ENCODE measurements around the gene SLC10A2. TPM values are rescaled to one million over a fixed set of nuclear protein-coding genes. Genes with fewer than 3 reads are reported as not detected.

SLC10A2 gene
- polyA plus RNA-seq, 3 donors from 2014 or later: not detected

GRCh38 chr13:103078158-103078557 is 11.9 kb upstream of the SLC10A2 start:
- Mint-ChIP-seq H3K4me1 (no peaks in the 10 kb centered on the region), H3K36me3 (no peaks in the 10 kb centered on the region), H3K27ac (no peak overlapping the region), H3K27me3 (ENCODE audit: low read depth in 3 of 3) (peaks cover 0 to 5% (median 2%) of the 10 kb centered on the region in 3 donors), H3K4me3 (no peak overlapping the region), H3K9me3 (peaks cover 0 to 6% (median 0%) of the 10 kb centered on the region in 6 donors)
- no peak for DNase-seq

GRCh38 chr13:103068836-103069235 is 2.6 kb upstream of the SLC10A2 start:
- H3K4me1 Mint-ChIP-seq: no peaks in the 10 kb centered on the region
- H3K27ac Mint-ChIP-seq: no peak overlapping the region
- H3K27me3 Mint-ChIP-seq (ENCODE audit: low read depth in 3 of 3): no peaks in the 10 kb centered on the region
- H3K36me3 Mint-ChIP-seq: peaks cover 0 to 2% (median 0%) of the 10 kb centered on the region in 3 donors
- H3K4me3 Mint-ChIP-seq: no peak overlapping the region
- H3K9me3 Mint-ChIP-seq: peaks cover 0 to 12% (median 1%) of the 10 kb centered on the region in 6 donors
- no peak for DNase-seq

- DNase-seq: no peak
- no peaks in the 10 kb centered on the region for H3K4me1 Mint-ChIP-seq
- peaks cover 0 to 12% (median 3%) of the 10 kb centered on the region in 6 donors for H3K9me3 Mint-ChIP-seq
- H3K36me3 Mint-ChIP-seq: peaks cover 0 to 2% (median 0%) of the 10 kb centered on the region in 3 donors
- no peak overlapping the region for H3K4me3 Mint-ChIP-seq
- no peaks in the 10 kb centered on the region for H3K27me3 Mint-ChIP-seq (ENCODE audit: low read depth in 3 of 3)
- H3K27ac Mint-ChIP-seq: no peak overlapping the region
Observed at GRCh38 chr13:103067751-103068555, 1.7 kb upstream of the SLC10A2 start.

GRCh38 chr13:103066781-103067345 is 646 bp upstream of the SLC10A2 start:
- no peak for DNase-seq
- H3K27me3 Mint-ChIP-seq (ENCODE audit: low read depth in 3 of 3): no peaks in the 10 kb centered on the region
- no peak overlapping the region for H3K4me3 Mint-ChIP-seq
- peaks cover 0 to 12% (median 3%) of the 10 kb centered on the region in 6 donors for H3K9me3 Mint-ChIP-seq
- peaks cover 0 to 2% (median 0%) of the 10 kb centered on the region in 3 donors for H3K36me3 Mint-ChIP-seq
- H3K4me1 Mint-ChIP-seq: no peaks in the 10 kb centered on the region
- no peak overlapping the region for H3K27ac Mint-ChIP-seq

- H3K4me1 Mint-ChIP-seq: no peaks in the 10 kb centered on the region
- peaks cover 0 to 17% (median 8%) of the 10 kb centered on the region in 6 donors for H3K9me3 Mint-ChIP-seq
- peaks cover 0 to 2% (median 0%) of the 10 kb centered on the region in 3 donors for H3K27me3 Mint-ChIP-seq (ENCODE audit: low read depth in 3 of 3)
- no peak for DNase-seq
- H3K36me3 Mint-ChIP-seq: no peaks in the 10 kb centered on the region
- H3K27ac Mint-ChIP-seq: no peak overlapping the region
- H3K4me3 Mint-ChIP-seq: no peak overlapping the region
Observed at GRCh38 chr13:103063376-103063775, 2.8 kb downstream of the SLC10A2 start.

- no peak for DNase-seq
- H3K27me3 Mint-ChIP-seq (ENCODE audit: low read depth in 3 of 3): peaks cover 0 to 2% (median 0%) of the 10 kb centered on the region in 3 donors
- H3K27ac Mint-ChIP-seq: no peak overlapping the region
- H3K9me3 Mint-ChIP-seq: peaks cover 4 to 17% (median 8%) of the 10 kb centered on the region in 6 donors
- no peaks in the 10 kb centered on the region for H3K4me1 Mint-ChIP-seq
- no peak overlapping the region for H3K4me3 Mint-ChIP-seq
- no peaks in the 10 kb centered on the region for H3K36me3 Mint-ChIP-seq
Observed at GRCh38 chr13:103062079-103062478, 4.1 kb downstream of the SLC10A2 start.

GRCh38 chr13:103056008-103056407 is 10.2 kb downstream of the SLC10A2 start:
- DNase-seq: no peak
- Mint-ChIP-seq H3K27me3 (ENCODE audit: low read depth in 3 of 3) (peaks cover 0 to 2% (median 1%) of the 10 kb centered on the region in 3 donors), H3K4me1 (no peaks in the 10 kb centered on the region), H3K36me3 (no peaks in the 10 kb centered on the region), H3K9me3 (peaks cover 8 to 30% (median 24%) of the 10 kb centered on the region in 6 donors), H3K4me3 (no peak overlapping the region), H3K27ac (no peak overlapping the region)

- H3K27me3 Mint-ChIP-seq (ENCODE audit: low read depth in 3 of 3): peaks cover 0 to 2% (median 1%) of the 10 kb centered on the region in 3 donors
- no peaks in the 10 kb centered on the region for H3K4me1 Mint-ChIP-seq
- peaks cover 9 to 30% (median 24%) of the 10 kb centered on the region in 6 donors for H3K9me3 Mint-ChIP-seq
- no peak overlapping the region for H3K4me3 Mint-ChIP-seq
- no peak for DNase-seq
- H3K27ac Mint-ChIP-seq: no peak overlapping the region
- no peaks in the 10 kb centered on the region for H3K36me3 Mint-ChIP-seq
Observed at GRCh38 chr13:103055166-103055565, 11.1 kb downstream of the SLC10A2 start.

- Mint-ChIP-seq H3K9me3 (peaks cover 0 to 3% (median under 1%) of the 10 kb centered on the region in 6 donors), H3K27ac (no peak overlapping the region), H3K27me3 (ENCODE audit: low read depth in 3 of 3) (no peaks in the 10 kb centered on the region), H3K4me3 (no peak overlapping the region), H3K36me3 (no peaks in the 10 kb centered on the region), H3K4me1 (no peaks in the 10 kb centered on the region)
- DNase-seq: no peak
Observed at GRCh38 chr13:103046676-103047075, 19.5 kb downstream of the SLC10A2 start.

GRCh38 chr13:103044056-103044455 is 22.2 kb downstream of the SLC10A2 start:
- Mint-ChIP-seq H3K36me3 (no peaks in the 10 kb centered on the region), H3K27ac (no peak overlapping the region), H3K9me3 (peaks cover 0 to under 1% (median 0%) of the 10 kb centered on the region in 6 donors), H3K4me1 (no peaks in the 10 kb centered on the region), H3K4me3 (no peak overlapping the region), H3K27me3 (ENCODE audit: low read depth in 3 of 3) (no peaks in the 10 kb centered on the region)
- no peak for DNase-seq

- DNase-seq: no peak
- H3K27me3 Mint-ChIP-seq (ENCODE audit: low read depth in 3 of 3): no peaks in the 10 kb centered on the region
- no peaks in the 10 kb centered on the region for H3K9me3 Mint-ChIP-seq
- H3K27ac Mint-ChIP-seq: no peak overlapping the region
- no peak overlapping the region for H3K4me3 Mint-ChIP-seq
- no peaks in the 10 kb centered on the region for H3K4me1 Mint-ChIP-seq
- no peaks in the 10 kb centered on the region for H3K36me3 Mint-ChIP-seq
Observed at GRCh38 chr13:103040006-103040405, 26.2 kb downstream of the SLC10A2 start.

- H3K4me1 Mint-ChIP-seq: no peaks in the 10 kb centered on the region
- H3K27me3 Mint-ChIP-seq (ENCODE audit: low read depth in 3 of 3): no peaks in the 10 kb centered on the region
- H3K9me3 Mint-ChIP-seq: no peaks in the 10 kb centered on the region
- no peak for DNase-seq
- H3K4me3 Mint-ChIP-seq: no peak overlapping the region
- no peak overlapping the region for H3K27ac Mint-ChIP-seq
- no peaks in the 10 kb centered on the region for H3K36me3 Mint-ChIP-seq
Observed at GRCh38 chr13:103039183-103039582, 27.0 kb downstream of the SLC10A2 start.

- H3K27me3 Mint-ChIP-seq (ENCODE audit: low read depth in 3 of 3): no peaks in the 10 kb centered on the region
- DNase-seq: no peak
- no peak overlapping the region for H3K27ac Mint-ChIP-seq
- no peak overlapping the region for H3K4me3 Mint-ChIP-seq
- peaks cover 0 to under 1% (median 0%) of the 10 kb centered on the region in 6 donors for H3K9me3 Mint-ChIP-seq
- H3K36me3 Mint-ChIP-seq: no peaks in the 10 kb centered on the region
- H3K4me1 Mint-ChIP-seq: no peaks in the 10 kb centered on the region
Observed at GRCh38 chr13:103036268-103036667, 29.9 kb downstream of the SLC10A2 start.

- Mint-ChIP-seq H3K36me3 (no peaks in the 10 kb centered on the region), H3K4me1 (no peaks in the 10 kb centered on the region), H3K27ac (no peak overlapping the region), H3K9me3 (peaks cover 0 to 8% (median 2%) of the 10 kb centered on the region in 6 donors), H3K4me3 (no peak overlapping the region), H3K27me3 (ENCODE audit: low read depth in 3 of 3) (no peaks in the 10 kb centered on the region)
- no peak for DNase-seq
Observed at GRCh38 chr13:103033999-103034398, 32.2 kb downstream of the SLC10A2 start.
